ENCODE data around the gene ERBB3.

ERBB3 gene

GRCh38 chr12:56129942-56130495 lies 50.1 kb downstream of the ERBB3 start:
- TF ChIP-seq CTCF (IDR thresholded peaks at IDR 0.05) (no peak), ZFX (IDR thresholded peaks at IDR 0.05; ENCODE audit: borderline replicate concordance) (no peak)
- H3K27ac ChIP-seq, result peak overlapping the region; percentile 88

GRCh38 chr12:56130876-56131275 lies 50.9 kb downstream of the ERBB3 start:
- no peak for TF ChIP-seq ZFX (IDR thresholded peaks at IDR 0.05; ENCODE audit: borderline replicate concordance)
- no peak for TF ChIP-seq CTCF (IDR thresholded peaks at IDR 0.05)
- H3K27ac ChIP-seq, result peak overlapping the region; percentile 88

GRCh38 chr12:56134897-56135296 lies 54.9 kb downstream of the ERBB3 start:
- no peak overlapping the region for H3K27ac ChIP-seq
- TF ChIP-seq ZFX (IDR thresholded peaks at IDR 0.05; ENCODE audit: borderline replicate concordance), result no peak
- TF ChIP-seq CTCF (IDR thresholded peaks at IDR 0.05), result no peak

DNA sequence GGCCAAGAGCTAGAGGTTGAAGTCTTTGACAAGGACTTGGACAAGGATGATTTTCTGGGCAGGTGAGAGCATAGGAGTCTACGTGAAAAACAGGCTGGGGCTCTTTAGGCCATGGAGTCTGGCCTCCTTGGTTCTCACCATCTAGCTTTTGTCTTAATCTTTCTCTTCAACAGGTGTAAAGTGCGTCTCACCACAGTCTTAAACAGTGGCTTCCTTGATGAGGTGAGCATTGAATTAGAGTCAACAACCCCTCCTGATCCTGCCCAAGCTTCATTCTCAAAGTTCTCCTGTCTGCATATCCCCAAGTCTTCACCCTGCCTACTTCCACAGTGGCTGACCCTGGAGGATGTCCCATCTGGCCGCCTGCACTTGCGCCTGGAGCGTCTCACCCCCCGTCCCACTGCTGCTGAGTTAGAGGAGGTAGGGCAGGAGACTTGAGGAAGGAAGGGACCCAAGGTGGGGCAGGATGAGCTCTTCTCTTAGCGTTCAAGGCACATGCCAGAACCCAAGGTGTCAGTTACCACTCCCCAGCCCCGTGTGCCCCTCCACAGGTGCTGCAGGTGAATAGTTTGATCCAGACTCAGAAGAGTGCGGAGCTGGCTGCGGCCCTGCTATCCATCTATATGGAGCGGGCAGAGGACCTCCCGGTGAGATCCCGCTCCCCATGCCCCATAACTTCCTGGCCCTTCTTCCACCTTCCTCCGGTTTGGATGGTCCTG lies 58.0 kb downstream of the ERBB3 start:
- no peak for TF ChIP-seq CTCF (IDR thresholded peaks at IDR 0.05)
- TF ChIP-seq ZFX (IDR thresholded peaks at IDR 0.05; ENCODE audit: borderline replicate concordance), result no peak
- H3K27ac ChIP-seq, result no peak overlapping the region

DNA sequence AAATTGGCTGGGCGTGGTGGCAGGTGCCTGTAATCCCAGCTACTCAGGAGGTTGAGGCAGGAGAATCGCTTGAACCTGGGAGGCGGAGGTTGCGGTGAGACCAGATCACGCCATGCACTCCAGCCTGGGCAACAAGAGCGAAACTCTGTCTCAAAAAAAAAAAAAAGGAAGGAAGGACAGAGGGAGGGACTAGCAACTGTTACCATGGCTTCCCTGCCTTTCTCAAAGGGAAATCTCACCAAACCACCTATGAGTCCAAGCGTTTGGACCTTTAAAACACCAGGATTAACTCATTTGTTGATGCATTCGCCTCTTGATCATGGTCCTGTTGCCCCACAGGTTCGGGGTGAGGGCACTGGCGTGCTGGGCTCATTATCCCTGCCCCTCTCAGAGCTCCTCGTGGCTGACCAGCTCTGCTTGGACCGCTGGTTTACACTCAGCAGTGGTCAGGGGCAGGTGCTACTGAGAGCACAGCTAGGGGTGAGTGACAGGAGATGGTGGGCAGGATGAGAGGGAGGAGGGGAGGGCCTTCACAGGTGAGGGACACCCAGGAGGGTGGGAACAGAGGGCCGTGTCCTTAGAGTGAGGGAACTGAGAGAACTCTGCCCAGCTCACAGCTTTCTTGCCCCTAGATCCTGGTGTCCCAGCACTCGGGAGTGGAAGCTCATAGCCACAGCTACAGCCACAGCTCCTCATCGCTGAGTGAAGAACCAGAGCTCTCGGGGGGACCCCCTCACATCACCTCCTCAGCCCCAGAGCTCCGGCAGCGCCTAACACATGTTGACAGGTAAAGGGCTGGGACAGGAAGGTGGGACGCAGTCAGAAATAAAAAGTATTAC lies 62.2 kb downstream of the ERBB3 start:
- H3K27ac ChIP-seq, result peak overlapping the region; percentile 14
- TF ChIP-seq CTCF (IDR thresholded peaks at IDR 0.05) (no peak), ZFX (IDR thresholded peaks at IDR 0.05; ENCODE audit: borderline replicate concordance) (no peak)

DNA sequence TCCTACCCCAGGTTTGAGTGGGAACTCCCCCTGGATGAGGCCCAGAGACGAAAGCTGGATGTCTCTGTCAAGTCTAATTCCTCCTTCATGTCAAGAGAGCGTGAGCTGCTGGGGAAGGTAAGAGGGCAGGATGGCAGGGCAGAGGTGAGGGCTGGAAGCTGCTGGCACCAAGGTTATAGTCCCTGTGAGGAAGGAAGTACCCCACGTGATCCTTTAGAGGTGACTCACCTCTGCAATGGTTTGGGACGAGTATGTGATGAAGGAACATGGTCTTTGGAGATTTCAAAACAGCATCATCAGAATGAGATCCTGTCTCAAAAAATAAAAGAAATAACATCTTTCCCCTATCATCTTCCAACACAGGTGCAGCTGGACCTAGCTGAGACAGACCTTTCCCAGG lies 63.3 kb downstream of the ERBB3 start:
- no peak for TF ChIP-seq ZFX (IDR thresholded peaks at IDR 0.05; ENCODE audit: borderline replicate concordance)
- no peak for TF ChIP-seq CTCF (IDR thresholded peaks at IDR 0.05)
- peak overlapping the region; percentile 14; the same call in 1 of the 2 replicates for H3K27ac ChIP-seq

All from 22Rv1 (cell line).